ENCODE measurements around the gene DUSP8. TPM values are rescaled to one million over a fixed set of nuclear protein-coding genes. Genes with fewer than 3 reads are reported as not detected.

The DUSP8 gene
- total and polyA plus RNA-seq, 2 of the 8 experiments (the other 6 are each of a cell fraction or from before 2014, with no cell fraction given), result 2.8 to 3.6 TPM

DNA sequence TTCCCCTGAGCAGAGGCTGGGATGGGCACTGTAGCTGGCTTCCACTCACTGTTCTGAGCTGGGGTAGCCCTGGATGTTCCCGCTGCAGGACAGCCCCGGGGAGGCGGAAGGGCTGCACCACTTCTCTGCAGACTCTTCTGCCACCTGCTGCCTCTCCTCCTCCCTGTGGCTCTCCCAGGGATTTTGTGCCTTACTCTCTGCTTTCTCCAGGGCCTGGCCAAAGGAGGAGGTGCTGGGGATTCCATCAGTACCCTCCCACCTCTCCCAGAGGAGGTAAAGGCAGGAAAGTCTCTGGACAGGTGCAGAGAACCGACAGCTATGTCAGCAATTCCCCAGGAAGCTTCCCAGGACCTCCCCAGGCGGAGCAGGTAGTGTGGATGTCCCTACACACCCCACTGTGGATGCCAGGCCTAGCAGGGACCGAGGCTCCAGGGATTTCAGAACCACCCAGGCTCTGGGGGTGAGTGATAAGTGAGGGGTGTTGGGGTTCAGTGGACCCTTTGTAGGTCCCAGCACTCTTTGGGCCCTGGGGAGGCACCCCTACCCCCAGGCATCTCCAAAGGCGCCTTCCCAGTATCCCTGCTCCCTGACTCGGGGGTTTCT, 11.3 kb downstream of the DUSP8 start:
- Histone ChIP-seq H2BK5ac (ENCODE audit: low read depth, low read length) (no peak overlapping the region), H2AFZ (ENCODE audit: low read length) (no peak overlapping the region), H2AK5ac (ENCODE audit: low read depth, low read length) (no peak overlapping the region), H3K79me1 (ENCODE audit: low read depth, low read length) (no peaks in the 10 kb centered on the region), H3K4ac (replicated peaks; ENCODE audit: insufficient read length, low read depth, low read length) (no peak overlapping the region), H3K4me1 (replicated peaks in 1 of 4; ENCODE audit: control insufficient read depth in 3 of 4, insufficient read depth in 4 of 4, low read length in 3 of 4) (peaks cover 8 to 47% (median 34%) of the 10 kb centered on the region in 4 experiments), H3K79me2 (ENCODE audit: control insufficient read depth in 1 of 2, insufficient read depth in 2 of 2, low read length in 2 of 2) (no peaks in the 10 kb centered on the region), H3K4me2 (ENCODE audit: insufficient read depth in 1 of 2, low read depth in 2 of 2, low read length in 2 of 2) (no peak overlapping the region), H4K8ac (ENCODE audit: extremely low read depth, insufficient read depth, low read length) (no peak overlapping the region), H3K23ac (ENCODE audit: insufficient read length) (no peak overlapping the region), H3K23me2 (ENCODE audit: low read depth, low read length) (no peaks in the 10 kb centered on the region; the same call in 1 of the 2 replicates), H4K91ac (replicated peaks; ENCODE audit: insufficient read length, low read length) (no peak overlapping the region), H3K36me3 (ENCODE audit: control insufficient read depth in 2 of 4, insufficient read depth in 4 of 4, low read length in 3 of 4) (no peaks in the 10 kb centered on the region; a peak in 1 of 8 replicates), H2BK12ac (ENCODE audit: low read depth, low read length) (peak overlapping the region; percentile 39; the same call in 1 of the 2 replicates), H3K9ac (replicated peaks in 1 of 4; ENCODE audit: extremely low read depth in 1 of 4, low read depth in 3 of 4, low read length in 3 of 4) (no peak overlapping the region), H3K14ac (ENCODE audit: insufficient read length) (no peak overlapping the region), H3K18ac (ENCODE audit: extremely low read depth, low read length) (no peak overlapping the region), H4K20me1 (replicated peaks in 1 of 2; ENCODE audit: control insufficient read depth in 1 of 2, insufficient read depth in 2 of 2, low read length in 2 of 2) (peaks cover 0 to 19% of the 10 kb centered on the region in 2 experiments), H3K4me3 (ENCODE audit: extremely low read depth in 1 of 4, insufficient read depth in 2 of 4, low read depth in 3 of 4, low read length in 4 of 4) (no peak overlapping the region), H3K27me3 (replicated peaks in 1 of 4; ENCODE audit: control insufficient read depth in 3 of 4, extremely low read depth in 1 of 4, insufficient read depth in 3 of 4, low read length in 3 of 4) (peaks cover 16 to 39% (median 30%) of the 10 kb centered on the region in 4 experiments), H2BK20ac (ENCODE audit: low read length) (0 out of 2 replicates have a peak overlapping the region, but pooled peaks have one; percentile 61), H3K9me3 (ENCODE audit: insufficient read depth in 2 of 2, low read depth in 1 of 2, low read length in 1 of 2) (no peaks in the 10 kb centered on the region), H3K56ac (replicated peaks; ENCODE audit: insufficient read length, low read depth, low read length) (no peak overlapping the region), H2BK15ac (ENCODE audit: low read length) (0 out of 2 replicates have a peak overlapping the region, but pooled peaks have one; percentile 29), H3K27ac (ENCODE audit: low read depth, low read length) (no peak overlapping the region), H4K5ac (ENCODE audit: insufficient read length, low read depth, low read length) (no peak overlapping the region), H2BK120ac (replicated peaks; ENCODE audit: low read depth, low read length) (no peak overlapping the region)
- no peak for DNase-seq (ENCODE audit: low read depth in 1 of 2, low spot score in 2 of 2)
- TF ChIP-seq TCF12 (IDR thresholded peaks at IDR 0.05; ENCODE audit: low read depth, low read length), result no peak
- no peak for TF ChIP-seq RBBP5 (IDR thresholded peaks at IDR 0.05; ENCODE audit: borderline replicate concordance, low read depth, low read length)
- TF ChIP-seq EP300 (IDR thresholded peaks at IDR 0.05; ENCODE audit: borderline replicate concordance in 1 of 2, low read depth in 2 of 2, low read length in 2 of 2), result no peak
- TF ChIP-seq TAF1 (IDR thresholded peaks at IDR 0.05; ENCODE audit: low read depth, low read length), result no peak
- no peak for TF ChIP-seq RFX5 (IDR thresholded peaks at IDR 0.05; ENCODE audit: borderline replicate concordance, low read depth, low read length)
- no peak for TF ChIP-seq CBX5 (IDR thresholded peaks at IDR 0.05; ENCODE audit: low read depth, low read length)
- TF ChIP-seq MAFK (IDR thresholded peaks at IDR 0.05; ENCODE audit: low read depth, low read length), result no peak
- TF ChIP-seq BACH1 (IDR thresholded peaks at IDR 0.05; ENCODE audit: low read length), result no peak
- TF ChIP-seq TEAD4 (IDR thresholded peaks at IDR 0.05; ENCODE audit: low read depth, low read length), result no peak
- no peak for FAIRE-seq
- CTCF ChIA-PET (ENCODE audit: partially characterized antibody), result interaction anchor here (1.0 to 9.6 kb wide), 5 partner anchors 9 to 19 kb away, joined by 4 to 140 read pairs (median 9); partner anchors contain the start of gene DUSP8
- 88% methylated on average over 8 of the region's 8 CpGs; no CpG with 5 or more reads in 1 of the 2 experiments for WGBS, 2 experiments (ENCODE audit: extremely low coverage in 1 of 2, insufficient coverage in 1 of 2, insufficient read length in 1 of 2, insufficient replicate concordance in 2 of 2, low coverage in 1 of 2, low lambda C conversion rate in 2 of 2, missing lambda C conversion rate in 1 of 2)
- POLR2A ChIA-PET (ENCODE audit: partially characterized antibody), result interaction anchor here (1.6 to 7.0 kb wide), 2 partner anchors 11 to 13 kb away, joined by 3 to 60 read pairs; no protein-coding TSS in a partner anchor
